Endothelial cell of umbilical vein (primary cell): ENCODE measurements around the gene AMELY. TPM values are rescaled to one million over a fixed set of nuclear protein-coding genes. Genes with fewer than 3 reads are reported as not detected.

ENCODE experiments used
- BruUV-seq: library from RNA; stranded (reverse); fragments of 400-500 nt; replicated peaks from 2 replicates; lab custom pipeline; 2021; lab: Mats Ljungman, UMichigan
- CTCF ChIA-PET: fragments of 300-600, 350-600 bp; sonication (Branson Sonifier 250); formaldehyde crosslinking; loops from one replicate; lab custom pipeline; 2021; ENCODE audit warnings: antibody characterized with exemption, inconsistent platforms; lab: Charles Lee
- POLR2A ChIA-PET: fragments of 300-600, 350-600 bp; sonication (Branson Sonifier 250); formaldehyde crosslinking; loops from one replicate; lab custom pipeline; 2021; ENCODE audit warnings: antibody characterized with exemption, inconsistent platforms; lab: Charles Lee
- DNase-seq: peaks from one replicate; pipeline ENCODE4 v3.0.0-alpha.2; 2011; ENCODE audit warnings: low read depth, low spot score
- FAIRE-seq: peaks from 2 replicates; lab custom pipeline; 2011; peaks lifted over from hg19 to GRCh38; lab: Jason Lieb, UNC
- H2AFZ ChIP-seq: 2 replicates; pipeline ENCODE4 v1.6.0; 2012; ENCODE audit warnings: low read depth, low read length, control low read depth, inconsistent platforms
- H3K27ac ChIP-seq: 2 replicates; pipeline ENCODE4 v1.5.1; 2011; ENCODE audit warnings: low read depth, mild to moderate bottlenecking, control low read depth, low read length, moderate library complexity; ENCODE audit not compliant: insufficient read depth
- H3K27me3 ChIP-seq, 2 experiments: 2 replicates each; pipeline versions ENCODE4 v1.6.0 to v1.6.1; 2011; ENCODE audit warnings: low read length in 2 of 2, mixed read lengths in 1 of 2; ENCODE audit not compliant: control insufficient read depth in 2 of 2, insufficient read depth in 2 of 2
- H3K36me3 ChIP-seq, 2 experiments: 2 replicates in 1 of 2; 3 replicates in 1 of 2; pipeline ENCODE4 v1.5.1; 2011; ENCODE audit warnings: low read length in 2 of 2, mild to moderate bottlenecking in 1 of 2, moderate library complexity in 1 of 2; ENCODE audit not compliant: control insufficient read depth in 2 of 2, insufficient read depth in 2 of 2; ENCODE audit errors: extremely low read depth in 1 of 2
- H3K4me1 ChIP-seq: 3 replicates; pipeline ENCODE4 v1.5.1; 2011; ENCODE audit warnings: mild to moderate bottlenecking, low read length; ENCODE audit not compliant: control insufficient read depth, insufficient read depth; ENCODE audit errors: extremely low read depth
- H3K4me2 ChIP-seq: 2 replicates; pipeline ENCODE4 v1.6.1; 2011; ENCODE audit warnings: low read length, control low read depth, mixed read lengths; ENCODE audit not compliant: insufficient read depth
- H3K4me3 ChIP-seq, 3 experiments: fragments of 200-600 bp in 1 of 3; sonication (generic), shearing (Covaris generic) in 1 of 3; replicated peaks in 1 of 3; 2 replicates each; pipeline ENCODE4 v1.5.1; 2011 to 2016; ENCODE audit warnings: control low read depth in 3 of 3, low read length in 3 of 3, mild to moderate bottlenecking in 2 of 3, inconsistent platforms in 1 of 3, low read depth in 1 of 3, moderate library complexity in 1 of 3; ENCODE audit not compliant: insufficient read depth in 1 of 3
- H3K79me2 ChIP-seq: 2 replicates; pipeline ENCODE4 v1.6.0; 2012; ENCODE audit warnings: low read length, inconsistent platforms; ENCODE audit not compliant: control insufficient read depth, insufficient read depth
- H3K9ac ChIP-seq: replicated peaks from 2 replicates; pipeline ENCODE3; 2011; ENCODE audit warnings: low read length, control low read depth; ENCODE audit not compliant: insufficient read depth; ENCODE audit errors: extremely low read depth
- H3K9me1 ChIP-seq: replicated peaks from 3 replicates; pipeline ENCODE4 v1.6.0; 2011; ENCODE audit warnings: mild to moderate bottlenecking, low read length; ENCODE audit not compliant: control insufficient read depth, insufficient read depth; ENCODE audit errors: extremely low read depth
- H3K9me3 ChIP-seq: replicated peaks from 2 replicates; pipeline ENCODE4 v1.5.1; 2012; ENCODE audit warnings: low read length, inconsistent platforms; ENCODE audit not compliant: control insufficient read depth, insufficient read depth
- H4K20me1 ChIP-seq: replicated peaks from 2 replicates; pipeline ENCODE3; 2011; ENCODE audit warnings: mild to moderate bottlenecking, low read length; ENCODE audit not compliant: control insufficient read depth, insufficient read depth; ENCODE audit errors: extremely low read depth
- EZH2 ChIP-seq: IDR thresholded peaks from 2 replicates; pipeline ENCODE4 v1.6.1; 2012; ENCODE audit warnings: borderline replicate concordance, low read depth, mild to moderate bottlenecking, moderate library complexity, low read length, inconsistent platforms; ENCODE audit not compliant: severe bottlenecking
- FOS ChIP-seq: IDR thresholded peaks from 2 replicates; pipeline ENCODE4 v1.6.1; 2011; ENCODE audit warnings: mild to moderate bottlenecking, low read length, moderate library complexity, borderline replicate concordance; ENCODE audit not compliant: insufficient read depth
- GATA2 ChIP-seq: IDR thresholded peaks from 2 replicates; pipeline ENCODE4 v1.7.0; 2011; ENCODE audit warnings: low read depth, mild to moderate bottlenecking, moderate library complexity, mixed read lengths, low read length; ENCODE audit not compliant: insufficient read length, insufficient read depth
- JUN ChIP-seq: IDR thresholded peaks from 2 replicates; pipeline ENCODE4 v1.6.1; 2011; ENCODE audit warnings: borderline replicate concordance, low read depth; ENCODE audit not compliant: insufficient read length, insufficient read depth
- MAX ChIP-seq: IDR thresholded peaks from 2 replicates; pipeline ENCODE4 v1.6.1; 2011; ENCODE audit not compliant: insufficient read depth, insufficient read length
- MYC ChIP-seq: IDR thresholded peaks from one replicate; pipeline ENCODE4 v1.6.1; 2011; ENCODE audit warnings: mild to moderate bottlenecking, low read depth, low read length
- POLR2A ChIP-seq: IDR thresholded peaks from 2 replicates; pipeline ENCODE4 v1.6.1; 2012; ENCODE audit warnings: low read depth, mild to moderate bottlenecking, control low read depth, low read length
- POLR2AphosphoS5 ChIP-seq: IDR thresholded peaks from 2 replicates; pipeline ENCODE4 v1.6.1; 2012; ENCODE audit warnings: low read depth, mild to moderate bottlenecking, control low read depth, low read length, moderate library complexity; ENCODE audit not compliant: insufficient read depth
- dilution Hi-C: fragments of 300-500 bp; cut with MboI; formaldehyde crosslinking; loops from one replicate; pipeline ENCODE4 v1.15.0; 2019; ENCODE audit warnings: low sequenced_read_pairs; ENCODE audit not compliant: extremely low pct_ligation_motif_present
- intact Hi-C: fragments of 100-400 bp; cut with micrococcal nuclease; formaldehyde crosslinking; loops from one replicate; pipeline ENCODE4 v1.10.0; 2022
- polyA plus RNA-seq, 4 experiments: library from polyadenylated mRNA; depleted of rRNA in 3 of 4; stranded (reverse) in 3 of 4; unstranded in 1 of 4; fragments of >200 nt; gene quantifications; 2 replicates each; pipeline versions ENCODE4 v1.2.1 to v1.2.3, GENCODE V29; 2011 to 2012; ENCODE audit warnings: missing spikeins in 1 of 4
- total RNA-seq: library from RNA; stranded (reverse); gene quantifications from 2 replicates; pipeline ENCODE4 v1.2.3, GENCODE V29; 2021
- TF ChIP-seq, protein P1 (sequence below), 2 donors: IDR thresholded peaks; 1 replicate in 1 of 2; 2 replicates in 1 of 2; pipeline ENCODE4 v1.5.1; 2011; ENCODE audit warnings: low read length in 2 of 2, mild to moderate bottlenecking in 2 of 2, moderate library complexity in 2 of 2, control low read depth in 1 of 2, inconsistent platforms in 1 of 2, low read depth in 1 of 2; ENCODE audit not compliant: insufficient read depth in 1 of 2; ENCODE audit errors: extremely low read depth in 1 of 2

AMELY gene
- total and polyA plus RNA-seq, 2 donors (not counting 3 experiments of a cell fraction or from before 2014, with no cell fraction given): not detected

- Histone ChIP-seq H3K36me3 (no peaks in the 10 kb centered on the region), H3K4me1 (no peaks in the 10 kb centered on the region), H3K9me1 (no peaks in the 10 kb centered on the region), H3K4me3 (no peak overlapping the region), H3K27ac (no peak overlapping the region), H3K27me3 (no peaks in the 10 kb centered on the region), H3K4me2 (no peak overlapping the region), H3K9ac (no peak overlapping the region), H3K79me2 (no peaks in the 10 kb centered on the region), H4K20me1 (no peaks in the 10 kb centered on the region), H3K9me3 (no peaks in the 10 kb centered on the region), H2AFZ (no peak overlapping the region)
- no peak for TF ChIP-seq FOS
- TF ChIP-seq JUN: no peak
- no peak for TF ChIP-seq MAX
- TF ChIP-seq, protein P1, sequence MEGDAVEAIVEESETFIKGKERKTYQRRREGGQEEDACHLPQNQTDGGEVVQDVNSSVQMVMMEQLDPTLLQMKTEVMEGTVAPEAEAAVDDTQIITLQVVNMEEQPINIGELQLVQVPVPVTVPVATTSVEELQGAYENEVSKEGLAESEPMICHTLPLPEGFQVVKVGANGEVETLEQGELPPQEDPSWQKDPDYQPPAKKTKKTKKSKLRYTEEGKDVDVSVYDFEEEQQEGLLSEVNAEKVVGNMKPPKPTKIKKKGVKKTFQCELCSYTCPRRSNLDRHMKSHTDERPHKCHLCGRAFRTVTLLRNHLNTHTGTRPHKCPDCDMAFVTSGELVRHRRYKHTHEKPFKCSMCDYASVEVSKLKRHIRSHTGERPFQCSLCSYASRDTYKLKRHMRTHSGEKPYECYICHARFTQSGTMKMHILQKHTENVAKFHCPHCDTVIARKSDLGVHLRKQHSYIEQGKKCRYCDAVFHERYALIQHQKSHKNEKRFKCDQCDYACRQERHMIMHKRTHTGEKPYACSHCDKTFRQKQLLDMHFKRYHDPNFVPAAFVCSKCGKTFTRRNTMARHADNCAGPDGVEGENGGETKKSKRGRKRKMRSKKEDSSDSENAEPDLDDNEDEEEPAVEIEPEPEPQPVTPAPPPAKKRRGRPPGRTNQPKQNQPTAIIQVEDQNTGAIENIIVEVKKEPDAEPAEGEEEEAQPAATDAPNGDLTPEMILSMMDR (IDR thresholded peaks at IDR 0.05; ENCODE audit: extremely low read depth in 1 of 2, insufficient read depth in 1 of 2, low read depth in 1 of 2, low read length in 2 of 2): no peak
- no peak for TF ChIP-seq POLR2AphosphoS5
- TF ChIP-seq EZH2: no peak
- no peak for TF ChIP-seq MYC
- no peak for TF ChIP-seq POLR2A
- TF ChIP-seq GATA2: no peak
- POLR2A ChIA-PET: no interaction called here
- intact Hi-C loops (no loop called here), dilution Hi-C loops (no loop called here)
- BruUV-seq: no TSS peak
- DNase-seq (no peak), FAIRE-seq (no peak)
- CTCF ChIA-PET: no interaction called here
Measured at GRCh38 chrY:6948378-6948777, 36.8 kb upstream of the AMELY start.
